NCI-H187 treated with DMSO at 0.1 percent for 48 hours (cell line): ENCODE results near the gene MYOG.

ENCODE experiments used
- DNase-seq: peaks from one replicate; lab custom pipeline; 2025; lab: John Stamatoyannopoulos, UW

The MYOG gene

DNA sequence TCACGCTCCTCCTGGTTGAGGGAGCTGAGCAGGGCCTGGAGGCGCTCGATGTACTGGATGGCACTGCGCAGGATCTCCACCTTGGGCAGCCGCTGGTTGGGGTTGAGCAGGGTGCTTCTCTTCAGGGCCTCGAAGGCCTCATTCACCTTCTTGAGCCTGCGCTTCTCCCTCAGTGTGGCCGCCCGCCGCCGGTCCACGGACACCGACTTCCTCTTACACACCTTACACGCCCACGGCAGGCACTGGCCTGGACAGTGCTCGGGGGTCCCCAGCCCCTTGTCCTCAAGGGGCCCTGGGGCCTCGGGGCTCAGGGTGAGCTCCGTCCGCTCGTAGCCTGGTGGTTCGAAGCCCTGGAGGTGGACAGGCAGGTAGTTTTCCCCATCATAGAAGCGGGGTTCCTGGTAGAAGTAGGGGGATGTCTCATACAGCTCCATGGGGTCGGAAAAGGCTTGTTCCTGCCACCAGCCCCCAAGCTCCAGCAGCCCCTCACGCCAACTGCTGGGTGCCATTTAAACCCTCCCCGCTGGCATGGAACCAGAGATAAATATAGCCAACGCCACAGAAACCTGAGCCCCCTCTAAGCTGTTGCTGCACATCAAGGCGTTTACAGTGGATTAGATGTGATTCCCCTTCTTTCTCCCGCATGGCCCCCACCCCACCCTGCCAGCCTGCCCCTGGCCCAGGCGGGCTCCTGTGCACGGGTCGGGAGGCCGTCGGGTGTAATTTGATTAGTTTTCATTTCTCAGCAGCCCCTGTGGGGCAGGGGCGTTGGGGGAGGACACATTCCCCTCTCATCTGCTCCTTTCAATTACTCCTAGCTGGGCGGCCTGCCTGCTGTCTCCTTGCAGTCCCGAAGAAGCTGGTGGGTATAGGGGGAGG is at the start of gene MYOG:
MYOG (minus strand) TSS at position 485 of the 879 bp plus-strand sequence; CDS start at position 434, 51 bp downstream.
- no peak for DNase-seq

- no peak for DNase-seq
These were observed 48.3 kb upstream of the MYOG start for GRCh38 chr1:203133970-203134725.

DNA sequence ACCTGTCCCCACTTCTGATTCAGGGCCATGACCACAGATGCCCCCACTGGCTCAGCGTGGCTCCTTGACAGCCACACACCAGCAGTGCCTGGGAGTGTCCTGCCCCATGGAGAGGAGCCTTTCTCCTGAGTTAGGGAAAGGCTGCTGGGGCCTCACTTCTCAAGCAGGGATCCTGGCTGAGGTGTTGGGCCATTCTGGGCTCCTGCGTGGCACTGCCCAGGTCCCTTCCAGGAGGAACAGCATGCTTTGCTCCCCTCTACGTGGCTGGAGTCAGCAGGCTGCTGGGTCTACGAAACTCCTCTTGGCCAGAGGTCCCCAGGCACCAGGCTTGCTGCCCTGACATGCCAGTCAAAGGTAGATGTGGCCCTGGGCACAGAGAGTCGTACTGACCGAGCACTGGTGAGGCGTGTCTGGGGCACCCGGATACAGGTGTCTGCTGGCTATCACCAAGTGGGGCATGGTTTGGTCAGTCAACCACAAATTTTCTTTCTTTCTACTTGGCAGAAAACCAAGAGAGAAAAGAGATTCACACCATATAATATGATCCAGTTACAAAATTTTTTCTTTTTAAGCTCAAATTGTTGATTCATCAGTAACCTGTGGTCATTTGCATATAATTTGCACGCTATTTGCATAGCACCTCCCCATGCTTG is 45.9 kb upstream of the MYOG start:
- no peak for DNase-seq

DNA sequence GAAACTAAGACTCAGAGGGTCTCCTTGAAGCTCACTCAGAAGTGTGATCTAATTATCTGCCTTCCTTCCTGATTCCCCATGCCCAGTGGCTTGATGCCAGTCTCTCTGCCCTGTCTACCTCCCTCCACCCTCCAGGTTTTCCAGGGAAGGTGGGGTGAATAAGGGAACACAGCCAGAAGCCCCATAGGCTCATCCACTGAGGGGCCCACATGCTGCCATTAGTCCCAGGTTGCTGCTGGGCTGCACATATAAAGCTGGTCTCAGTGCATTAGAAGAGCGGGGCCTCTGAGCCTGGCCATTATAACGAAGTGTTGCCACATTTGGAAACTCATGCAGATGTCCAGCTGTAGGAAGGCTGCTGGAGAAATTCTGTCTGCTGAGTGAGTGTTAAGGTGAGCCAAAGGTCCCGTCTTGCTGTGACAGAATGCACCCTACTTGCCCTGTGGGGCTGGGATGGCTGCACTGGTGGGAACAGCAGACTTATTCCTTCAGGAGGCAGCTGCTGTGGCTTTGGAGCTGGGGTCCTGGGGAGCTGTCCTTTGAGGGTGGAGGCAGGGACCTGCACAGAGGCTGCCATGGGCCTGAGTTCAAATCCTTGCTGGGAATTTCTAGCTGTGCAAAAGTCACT is 44.7 kb upstream of the MYOG start:
- DNase-seq, result no peak

- no peak for DNase-seq
These were observed 43.9 kb upstream of the MYOG start for GRCh38 chr1:203129501-203130231.

DNA sequence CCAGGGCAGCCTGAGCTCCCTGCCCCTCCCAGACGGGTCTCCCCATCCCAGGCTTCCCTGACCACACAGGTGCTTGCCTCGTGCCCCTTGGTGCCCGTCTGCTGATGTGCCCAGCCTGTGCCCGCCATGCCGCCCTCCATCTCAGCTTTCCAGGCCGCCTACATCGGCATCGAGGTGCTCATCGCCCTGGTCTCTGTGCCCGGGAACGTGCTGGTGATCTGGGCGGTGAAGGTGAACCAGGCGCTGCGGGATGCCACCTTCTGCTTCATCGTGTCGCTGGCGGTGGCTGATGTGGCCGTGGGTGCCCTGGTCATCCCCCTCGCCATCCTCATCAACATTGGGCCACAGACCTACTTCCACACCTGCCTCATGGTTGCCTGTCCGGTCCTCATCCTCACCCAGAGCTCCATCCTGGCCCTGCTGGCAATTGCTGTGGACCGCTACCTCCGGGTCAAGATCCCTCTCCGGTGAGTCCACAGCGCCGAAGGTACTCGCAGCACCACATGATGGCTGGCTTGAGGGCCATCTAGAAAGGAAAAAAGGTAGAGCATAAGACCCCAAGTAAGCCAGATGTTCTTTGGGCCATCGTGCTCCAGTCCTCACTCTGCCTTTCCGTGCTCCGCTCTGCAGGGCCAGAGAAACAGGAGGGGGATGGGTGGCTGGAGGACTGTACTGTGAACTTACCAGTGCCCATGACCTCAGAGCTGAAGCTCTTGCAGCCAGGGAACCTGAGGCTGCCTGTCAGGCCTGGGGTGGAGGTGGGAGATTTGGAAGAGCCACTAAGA is 43.1 kb upstream of the MYOG start:
- DNase-seq, result no peak

DNA sequence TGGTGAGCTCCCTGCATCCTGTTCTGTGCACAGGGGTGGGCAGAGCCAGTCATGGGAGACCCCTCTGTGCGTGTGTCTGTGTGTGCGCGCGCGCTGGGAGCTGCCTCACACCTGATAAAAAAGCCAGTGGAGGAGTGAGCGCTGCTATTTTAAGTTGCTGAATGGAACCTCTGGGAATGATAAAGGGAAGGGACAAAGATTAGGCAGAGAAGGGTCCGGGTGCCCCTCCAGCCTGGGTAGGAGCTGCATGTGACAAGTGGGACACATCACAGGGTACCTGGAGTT is 42.6 kb upstream of the MYOG start:
- DNase-seq, result no peak

GRCh38 chr1:203127666-203128430 is 42.0 kb upstream of the MYOG start, which contains the start of gene ADORA1:
Gene ADORA1 (plus strand): TSS chr1:203127726. CDS start chr1:203128842, 1,116 bp downstream.
- DNase-seq, result peak; percentile 11

GRCh38 chr1:203126866-203127665 is 41.3 kb upstream of the MYOG start:
- DNase-seq, result no peak

GRCh38 chr1:203126151-203126865 is 40.5 kb upstream of the MYOG start:
- no peak for DNase-seq

DNA sequence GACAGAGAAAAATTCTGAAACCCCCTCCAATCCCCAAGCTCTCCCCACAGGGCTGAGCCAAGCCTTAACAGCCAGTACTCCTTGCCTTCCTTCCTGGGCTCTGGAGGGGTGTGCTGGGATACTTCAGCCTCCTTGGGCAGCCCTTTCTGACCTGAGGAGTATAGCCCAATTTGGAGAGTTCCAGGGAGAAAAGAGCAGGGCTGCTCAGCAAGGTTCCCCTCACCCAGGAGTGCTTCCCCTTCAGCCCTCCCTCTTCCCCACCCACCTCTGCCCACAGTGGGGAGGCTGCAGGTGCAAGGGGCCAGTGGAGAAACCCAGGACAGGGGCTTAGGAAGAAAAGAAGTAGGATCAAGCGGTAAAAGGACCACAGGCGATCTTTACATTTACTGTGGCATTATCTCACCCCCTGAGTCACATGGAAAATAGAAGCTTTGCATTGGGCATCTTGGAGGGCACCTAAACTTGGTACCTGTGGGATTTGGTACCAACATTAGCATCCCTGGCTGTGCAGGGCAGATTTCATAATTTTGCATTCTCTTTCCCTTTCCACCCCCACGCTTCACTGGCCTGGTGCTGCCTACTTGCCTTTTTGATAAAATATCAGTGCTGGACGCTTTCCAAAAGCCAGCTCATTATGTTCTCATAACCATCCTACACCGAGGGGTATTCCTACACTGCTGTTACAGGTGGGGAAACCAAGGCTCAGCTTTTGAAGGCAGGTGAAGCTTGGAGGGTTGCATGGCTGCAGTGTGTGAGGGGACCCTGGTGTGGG is 38.9 kb upstream of the MYOG start:
- no peak for DNase-seq

GRCh38 chr1:203124011-203124410 is 38.2 kb upstream of the MYOG start:
- no peak for DNase-seq

DNA sequence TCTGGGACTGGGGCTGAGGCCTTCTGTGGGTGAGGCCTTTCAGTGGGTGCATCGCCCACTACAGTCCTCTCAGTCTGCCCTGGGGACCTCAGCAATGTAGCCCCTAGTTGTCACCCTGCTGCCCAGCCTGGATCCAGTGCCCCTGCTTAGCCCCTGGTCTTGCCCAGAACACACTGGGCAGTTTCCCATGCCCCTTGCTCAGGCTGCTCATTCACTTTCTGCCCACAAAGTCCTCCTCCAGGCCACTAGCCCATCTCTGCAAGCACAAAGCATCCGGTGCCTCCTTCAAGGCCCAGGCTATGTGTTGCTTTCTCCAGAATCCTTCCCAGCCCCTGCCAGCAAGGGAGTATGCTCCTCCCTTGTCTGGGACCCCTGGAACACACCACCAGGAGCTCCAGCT is 36.3 kb upstream of the MYOG start:
- DNase-seq, result no peak

DNA sequence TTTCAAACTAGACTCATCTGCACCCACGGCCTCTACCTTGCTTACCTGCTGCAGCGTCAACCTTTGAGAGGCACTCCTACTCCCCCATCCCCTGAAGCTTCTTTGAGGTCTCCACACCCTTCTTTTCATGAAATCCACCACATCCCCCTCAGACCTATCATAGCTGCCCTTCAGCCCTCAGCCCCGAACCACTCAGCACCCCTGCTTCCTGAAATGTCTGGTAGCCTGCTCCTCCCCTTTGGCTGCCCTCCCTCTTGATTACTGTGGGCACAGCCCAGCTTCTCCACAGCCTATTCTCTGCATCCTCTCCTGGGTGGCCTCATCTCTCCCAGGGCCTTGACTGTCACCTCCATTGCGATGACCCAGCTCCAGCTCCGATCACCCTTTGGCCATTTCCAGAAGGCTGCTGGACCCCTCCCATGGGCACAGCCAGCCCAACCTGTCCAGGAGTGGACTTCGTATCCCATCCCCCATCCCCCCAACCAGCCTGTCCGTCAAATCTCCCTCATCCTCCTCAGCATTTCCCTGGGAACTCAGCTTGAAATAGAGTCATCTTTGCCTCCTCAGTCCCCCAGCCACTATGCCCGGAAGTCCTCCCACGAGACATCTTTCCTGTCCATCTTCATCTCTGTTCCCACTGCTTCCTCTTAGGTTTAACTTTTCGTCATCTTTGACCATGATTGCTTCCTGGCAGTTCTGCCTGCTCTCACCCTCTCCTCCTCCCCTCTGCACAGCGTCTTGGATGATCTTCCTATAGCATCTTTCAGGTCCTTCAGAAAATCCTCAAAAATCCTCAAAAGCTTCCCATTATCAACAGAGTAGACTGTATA is 35.6 kb upstream of the MYOG start:
- no peak for DNase-seq

DNA sequence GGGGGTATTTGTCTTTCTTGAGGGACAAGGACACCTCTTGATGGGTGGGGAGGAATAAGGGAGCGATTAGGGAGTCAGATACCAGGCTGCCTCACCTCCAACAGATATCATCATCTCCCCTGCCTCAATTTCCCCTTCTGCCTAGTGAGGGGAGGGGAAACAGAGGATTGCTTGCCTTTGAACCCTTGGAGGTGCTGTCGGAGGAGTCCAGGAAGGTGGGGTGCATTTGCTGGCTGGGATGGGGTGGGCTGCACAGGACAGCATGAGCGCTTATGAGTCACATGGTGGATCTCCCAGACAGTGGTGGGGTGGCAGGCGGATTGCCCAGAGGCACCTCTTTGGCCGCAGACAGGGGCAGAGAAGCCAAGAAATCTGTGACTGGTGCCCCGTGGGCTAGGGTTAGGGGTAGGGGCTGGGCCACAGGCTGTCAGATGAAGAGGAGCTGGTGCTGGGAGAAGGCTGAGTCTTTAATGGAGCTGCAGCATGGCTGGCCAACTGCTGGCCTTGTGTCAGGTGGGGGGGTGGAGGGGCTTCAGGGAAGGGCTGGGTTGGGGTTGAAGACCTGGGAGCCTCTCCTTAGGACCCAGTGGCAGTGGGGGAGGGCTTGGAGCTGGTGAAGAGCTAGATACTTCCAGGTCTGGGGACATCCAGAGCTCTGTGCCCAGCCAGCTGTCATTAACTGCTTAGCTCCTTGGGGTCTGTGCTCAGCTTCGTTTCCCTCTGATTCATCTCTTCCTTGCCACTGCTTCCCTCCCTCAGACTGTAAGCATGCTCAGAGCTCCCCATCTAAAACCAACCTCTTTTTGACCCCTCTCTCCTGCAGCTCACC is 34.7 kb upstream of the MYOG start:
- DNase-seq, result no peak
